HCT116 (cell line): ENCODE data around the gene MTUS2. TPM values are rescaled to one million over a fixed set of nuclear protein-coding genes. Genes with fewer than 3 reads are reported as not detected.
A peak's percentile ranks its signal among the peaks of the same experiment; 100 is the strongest.

ENCODE experiments used
- ATAC-seq: fragments of 200-7000 bp; cut with Tn5 transposase; 2 replicates; pipeline ENCODE4 v1.9.1; 2020; ENCODE audit warnings: mild to moderate bottlenecking, moderate library complexity
- BruUV-seq: library from RNA; stranded (reverse); fragments of 400-500 nt; replicated peaks from 2 replicates; lab custom pipeline; 2021; lab: Mats Ljungman, UMichigan
- CTCF ChIA-PET: fragments of 300-600 bp; sonication (Branson Sonifier 250); formaldehyde crosslinking; loops from one replicate; lab custom pipeline; 2021; ENCODE audit warnings: antibody characterized with exemption; lab: Charles Lee
- POLR2A ChIA-PET: fragments of 300-600, 350-600 bp; sonication (Branson Sonifier 250); formaldehyde crosslinking; loops from one replicate; lab custom pipeline; 2021; ENCODE audit warnings: antibody characterized with exemption; lab: Charles Lee
- RAD21 ChIA-PET, 2 experiments: fragments of 300-600 bp; sonication (Branson Sonifier 250); formaldehyde crosslinking; loops; one replicate each; lab custom pipeline; 2023; ENCODE audit warnings: low total read pairs in 2 of 2; ENCODE audit not compliant: uncharacterized antibody in 2 of 2, unreplicated experiment in 2 of 2, low non-redundant PET in 1 of 2; lab: Charles Lee
- DNase-seq: peaks from one replicate; pipeline ENCODE4 v3.0.0-alpha.2; 2010; ENCODE audit warnings: low read depth, low spot score
- H2AFZ ChIP-seq: fragments of 200-600 bp; shearing (Covaris generic), sonication (generic); 2 replicates; pipeline ENCODE4 v1.6.1; 2017; ENCODE audit warnings: low read depth, mixed run types, mixed read lengths, antibody characterized with exemption, low read length; ENCODE audit not compliant: poor library complexity, severe bottlenecking
- H3K27ac ChIP-seq: 2 replicates; pipeline ENCODE4 v1.5.1; 2012; ENCODE audit warnings: low read depth, low read length
- H3K27me3 ChIP-seq: fragments of 200-600 bp; sonication (generic); 2 replicates; pipeline ENCODE4 v1.6.1; 2016; ENCODE audit warnings: mixed run types, low read length, mixed read lengths; ENCODE audit not compliant: insufficient read depth
- H3K36me3 ChIP-seq, 2 experiments: fragments of 200-500 bp in 1 of 2; fragments of 200-600 bp in 1 of 2; sonication (Bioruptor generic) in 1 of 2; sonication (generic) in 1 of 2; 2 replicates each; pipeline versions ENCODE4 v1.5.1 to v1.6.1; 2014 to 2016; ENCODE audit warnings: low read length in 2 of 2, inconsistent platforms in 1 of 2, mixed read lengths in 1 of 2, mixed run types in 1 of 2; ENCODE audit not compliant: insufficient read depth in 2 of 2, control insufficient read depth in 1 of 2
- H3K4me1 ChIP-seq, 2 experiments: fragments of 200-600 bp in 1 of 2; sonication (generic) in 1 of 2; 2 replicates each; pipeline versions ENCODE4 v1.5.1 to v1.6.1; 2012 to 2017; ENCODE audit warnings: low read length in 2 of 2, inconsistent platforms in 1 of 2, mild to moderate bottlenecking in 1 of 2, mixed read lengths in 1 of 2, mixed run types in 1 of 2, moderate library complexity in 1 of 2; ENCODE audit not compliant: insufficient read depth in 2 of 2, control insufficient read depth in 1 of 2
- H3K4me2 ChIP-seq: fragments of 200-600 bp; sonication (generic); 2 replicates; pipeline ENCODE4 v1.6.1; 2017; ENCODE audit warnings: mixed run types, low read length, mixed read lengths
- H3K4me3 ChIP-seq, 2 experiments: fragments of 200-600 bp in 1 of 2; sonication (generic) in 1 of 2; replicated peaks in 1 of 2; 2 replicates each; pipeline ENCODE4 v1.5.1; 2011 to 2016; ENCODE audit warnings: low read length in 2 of 2, control low read depth in 1 of 2, low read depth in 1 of 2, mild to moderate bottlenecking in 1 of 2, mixed read lengths in 1 of 2, mixed run types in 1 of 2
- H3K79me2 ChIP-seq: fragments of 200-600 bp; sonication (generic); 2 replicates; pipeline ENCODE4 v1.6.1; 2017; ENCODE audit warnings: mild to moderate bottlenecking, mixed run types, low read length, moderate library complexity, mixed read lengths; ENCODE audit not compliant: insufficient read depth
- H3K9ac ChIP-seq: fragments of 200-600 bp; sonication (generic); 2 replicates; pipeline ENCODE4 v1.6.1; 2016; ENCODE audit warnings: low read length, mixed read lengths
- H3K9me2 ChIP-seq: fragments of 200-600 bp; sonication (generic), shearing (Covaris generic); 2 replicates; pipeline ENCODE4 v1.6.1; 2017; ENCODE audit warnings: mixed run types, mild to moderate bottlenecking, moderate library complexity; ENCODE audit not compliant: insufficient read depth
- H3K9me3 ChIP-seq, 2 experiments: fragments of 200-500 bp in 1 of 2; fragments of 200-600 bp in 1 of 2; sonication (Bioruptor generic) in 1 of 2; sonication (generic) in 1 of 2; 2 replicates each; pipeline ENCODE4 v1.6.1; 2014 to 2017; ENCODE audit warnings: low read length in 2 of 2, mixed read lengths in 2 of 2, inconsistent platforms in 1 of 2, low read depth in 1 of 2, mild to moderate bottlenecking in 1 of 2, mixed run types in 1 of 2, moderate library complexity in 1 of 2; ENCODE audit not compliant: control insufficient read depth in 1 of 2, insufficient read depth in 1 of 2
- H4K20me1 ChIP-seq: fragments of 200-600 bp; sonication (generic), shearing (Covaris generic); 2 replicates; pipeline ENCODE4 v1.6.1; 2017; ENCODE audit warnings: mixed run types, mild to moderate bottlenecking, moderate library complexity; ENCODE audit not compliant: insufficient read depth
- JUND ChIP-seq: IDR thresholded peaks from 2 replicates; pipeline ENCODE4 v1.6.1; 2012
- RAD21 ChIP-seq: IDR thresholded peaks from 2 replicates; pipeline ENCODE4 v1.6.1; 2012; ENCODE audit warnings: low read depth, mild to moderate bottlenecking
- intact Hi-C: fragments of 100-400 bp; cut with micrococcal nuclease; formaldehyde crosslinking; loops from 2 replicates; pipeline ENCODE4 v1.10.0; 2022
- total RNA-seq: library from RNA; stranded (reverse); gene quantifications from one replicate; pipeline ENCODE4 v1.2.1, GENCODE V29; 2021; ENCODE audit not compliant: unreplicated experiment
- TF ChIP-seq, protein P1 (sequence below), 3 experiments: fragments of 200-600 bp in 1 of 3; sonication (generic) in 1 of 3; IDR thresholded peaks in 2 of 3; conservative IDR thresholded peaks in 1 of 3; 2 replicates each; pipeline ENCODE4 v1.5.1; 2012 to 2017; ENCODE audit warnings: low read depth in 2 of 3, low read length in 2 of 3, antibody characterized with exemption in 1 of 3, borderline replicate concordance in 1 of 3, control low read depth in 1 of 3, mild to moderate bottlenecking in 1 of 3, mixed read lengths in 1 of 3, mixed run types in 1 of 3, moderate library complexity in 1 of 3; ENCODE audit not compliant: insufficient read depth in 1 of 3

MTUS2 gene
- total RNA-seq, 1 experiment from 2014 or later, result 0.02 TPM

DNA sequence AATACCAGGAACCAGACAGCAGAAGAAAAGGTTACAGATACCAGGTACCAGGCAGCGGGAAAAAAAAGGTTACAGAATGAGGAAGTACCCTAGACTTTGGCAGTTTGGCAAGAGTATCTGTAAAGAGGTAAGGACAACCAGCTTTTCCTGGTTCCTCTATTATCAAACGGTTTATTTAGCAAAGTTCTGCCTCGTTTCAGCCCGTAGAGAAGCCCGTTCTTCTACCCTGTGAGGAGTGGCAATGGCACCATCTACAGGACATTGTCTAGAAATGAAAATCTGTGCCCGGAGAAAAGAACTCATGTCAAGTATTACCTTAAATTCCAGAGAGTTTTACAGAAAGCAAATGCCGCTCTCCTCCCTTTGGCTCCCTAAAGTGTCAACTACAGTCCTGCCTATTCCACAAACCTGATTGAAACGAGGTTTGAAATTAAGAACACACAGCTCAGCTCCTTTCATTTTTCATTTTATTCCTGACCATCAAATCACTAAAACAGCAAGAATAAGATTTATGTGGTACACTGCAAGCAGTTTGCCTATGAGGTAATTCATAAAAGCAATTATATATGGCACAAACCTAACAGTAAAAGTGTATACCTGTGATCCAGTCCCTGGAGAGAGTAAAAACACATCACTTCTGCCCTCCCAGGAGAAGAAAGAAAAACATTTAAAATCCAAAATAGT, 549.1 kb downstream of the MTUS2 start:
- ChIA-PET POLR2A (no interaction called here), CTCF (interaction anchor here (1.6 kb wide), 1 partner anchor 573 kb away, joined by 4 read pairs; no protein-coding TSS in a partner anchor), RAD21 (no interaction called here)
- Histone ChIP-seq H3K9me3 (peaks cover 0 to 4% of the 10 kb centered on the region in 2 experiments; a peak in 1 of 4 replicates), H3K9me2 (no peaks in the 10 kb centered on the region), H3K27ac (no peak overlapping the region), H3K36me3 (no peaks in the 10 kb centered on the region), H3K4me1 (no peaks in the 10 kb centered on the region), H3K4me2 (no peak overlapping the region), H3K9ac (no peak overlapping the region), H3K4me3 (no peak overlapping the region), H3K79me2 (no peaks in the 10 kb centered on the region), H2AFZ (no peak overlapping the region), H3K27me3 (peaks cover 11% of the 10 kb centered on the region; the same call in 1 of the 2 replicates), H4K20me1 (no peaks in the 10 kb centered on the region)
- BruUV-seq, result no TSS peak
- peak; percentile 65 for TF ChIP-seq RAD21
- no peak for TF ChIP-seq JUND
- TF ChIP-seq, protein P1, sequence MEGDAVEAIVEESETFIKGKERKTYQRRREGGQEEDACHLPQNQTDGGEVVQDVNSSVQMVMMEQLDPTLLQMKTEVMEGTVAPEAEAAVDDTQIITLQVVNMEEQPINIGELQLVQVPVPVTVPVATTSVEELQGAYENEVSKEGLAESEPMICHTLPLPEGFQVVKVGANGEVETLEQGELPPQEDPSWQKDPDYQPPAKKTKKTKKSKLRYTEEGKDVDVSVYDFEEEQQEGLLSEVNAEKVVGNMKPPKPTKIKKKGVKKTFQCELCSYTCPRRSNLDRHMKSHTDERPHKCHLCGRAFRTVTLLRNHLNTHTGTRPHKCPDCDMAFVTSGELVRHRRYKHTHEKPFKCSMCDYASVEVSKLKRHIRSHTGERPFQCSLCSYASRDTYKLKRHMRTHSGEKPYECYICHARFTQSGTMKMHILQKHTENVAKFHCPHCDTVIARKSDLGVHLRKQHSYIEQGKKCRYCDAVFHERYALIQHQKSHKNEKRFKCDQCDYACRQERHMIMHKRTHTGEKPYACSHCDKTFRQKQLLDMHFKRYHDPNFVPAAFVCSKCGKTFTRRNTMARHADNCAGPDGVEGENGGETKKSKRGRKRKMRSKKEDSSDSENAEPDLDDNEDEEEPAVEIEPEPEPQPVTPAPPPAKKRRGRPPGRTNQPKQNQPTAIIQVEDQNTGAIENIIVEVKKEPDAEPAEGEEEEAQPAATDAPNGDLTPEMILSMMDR (IDR thresholded peaks at IDR 0.05 in 2 of 3, conservative IDR thresholded peaks at IDR 0.05 in 1 of 3; ENCODE audit: borderline replicate concordance in 1 of 3, insufficient read depth in 1 of 3, low read depth in 2 of 3, low read length in 2 of 3), result peak; percentile 35 to 64 (median 60); a peak in 5 of 6 replicates
- DNase-seq (peak; percentile 27), ATAC-seq (peak; percentile 87)
- intact Hi-C loops, result loop anchor here (2.0 to 10.0 kb wide), 3 partner anchors 564 to 1044 kb away; no protein-coding TSS in a partner anchor

DNA sequence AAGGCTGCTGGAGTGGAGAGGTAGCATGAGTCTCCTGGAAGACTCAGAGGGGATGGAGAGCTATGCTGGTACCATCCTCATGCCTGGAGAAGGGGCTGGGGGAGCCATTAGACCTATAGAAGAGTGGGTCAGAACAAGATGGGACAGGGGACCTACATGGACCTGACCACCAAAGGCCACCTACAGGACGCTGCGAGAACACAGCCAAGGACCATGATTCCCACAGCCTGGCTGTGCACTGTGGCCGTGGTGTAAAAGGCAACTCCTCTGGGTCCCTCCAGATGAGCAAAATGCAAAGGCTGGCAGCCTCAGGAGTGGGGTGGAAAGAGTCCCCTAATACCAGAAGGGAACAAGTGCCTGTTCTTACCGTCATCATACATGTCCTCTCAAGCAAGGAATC, 559.1 kb downstream of the MTUS2 start:
- Histone ChIP-seq H2AFZ (no peak overlapping the region), H3K9me3 (no peaks in the 10 kb centered on the region), H3K27me3 (no peaks in the 10 kb centered on the region), H4K20me1 (no peaks in the 10 kb centered on the region), H3K9ac (no peak overlapping the region), H3K4me1 (no peaks in the 10 kb centered on the region), H3K9me2 (no peaks in the 10 kb centered on the region), H3K4me2 (no peak overlapping the region), H3K4me3 (no peak overlapping the region), H3K27ac (no peak overlapping the region), H3K79me2 (no peaks in the 10 kb centered on the region), H3K36me3 (no peaks in the 10 kb centered on the region)
- no TSS peak for BruUV-seq
- intact Hi-C loops, result no loop called here
- peak; percentile 67 for ATAC-seq
- RAD21 ChIA-PET, result no interaction called here
- CTCF ChIA-PET, result no interaction called here
- POLR2A ChIA-PET, result no interaction called here
- no peak for DNase-seq
- TF ChIP-seq RAD21, result no peak
- TF ChIP-seq, protein P1 (IDR thresholded peaks at IDR 0.05 in 2 of 3, conservative IDR thresholded peaks at IDR 0.05 in 1 of 3; ENCODE audit: borderline replicate concordance in 1 of 3, insufficient read depth in 1 of 3, low read depth in 2 of 3, low read length in 2 of 3), result peak in 2 of 3 experiments; percentile 16 to 17; a peak in 1 of 6 replicates
